Tibial nerve (tissue), 4 donors: Measurements from ENCODE around the gene IL1RAPL2. TPM values are rescaled to one million over a fixed set of nuclear protein-coding genes. Genes with fewer than 3 reads are reported as not detected.

Source experiments
- DNase-seq, 2 donors: peaks; one replicate each; pipeline ENCODE4 v3.0.0-alpha.2; 2019; ENCODE audit warnings: low spot score in 2 of 2
- H3K27ac ChIP-seq, 4 donors: fragments of 200-600 bp; sonication (generic) in 3 of 4; one replicate each; pipeline ENCODE4 v1.5.1; 2017 to 2019; ENCODE audit warnings: mild to moderate bottlenecking in 1 of 4
- H3K27me3 ChIP-seq, 2 donors: fragments of 200-600 bp; sonication (generic) in 1 of 2; one replicate each; pipeline versions ENCODE4 v1.5.1 to v1.6.0; 2017 to 2019
- H3K36me3 ChIP-seq, 3 donors: fragments of 200-600 bp; sonication (generic); one replicate each; pipeline ENCODE4 v1.5.1; 2018 to 2019
- H3K4me1 ChIP-seq, 4 donors: fragments of 200-600 bp; sonication (generic) in 3 of 4; one replicate each; pipeline ENCODE4 v1.5.1; 2017 to 2019
- H3K4me3 ChIP-seq, 4 donors: fragments of 200-600 bp; sonication (generic) in 3 of 4; one replicate each; pipeline ENCODE4 v1.5.1; 2017 to 2019; ENCODE audit warnings: mild to moderate bottlenecking in 1 of 4, moderate library complexity in 1 of 4
- H3K9me3 ChIP-seq, 4 donors: fragments of 200-600 bp; sonication (generic) in 3 of 4; one replicate each; pipeline ENCODE4 v1.5.1; 2017 to 2019
- EP300 ChIP-seq, 2 donors: sonication (generic); formaldehyde crosslinking; IDR thresholded peaks; one replicate each; pipeline ENCODE4 v1.6.1; 2017; ENCODE audit warnings: antibody characterized with exemption in 2 of 2, mild to moderate bottlenecking in 1 of 2
- POLR2A ChIP-seq, 2 donors: fragments of 450-650 bp; IDR thresholded peaks; one replicate each; pipeline ENCODE4 v1.6.1; 2017; ENCODE audit warnings: antibody characterized with exemption in 2 of 2, mild to moderate bottlenecking in 2 of 2, moderate library complexity in 2 of 2
- WGBS, 2 donors: methylation state at CpG; one replicate each; pipeline ENCODE4 v1.1.5; 2018; 5-methylcytosine and 5-hydroxymethylcytosine counted together
- total RNA-seq, 4 donors: library from RNA; depleted of rRNA; stranded (reverse); fragments of >200 nt; gene quantifications; one replicate each; pipeline ENCODE4 v1.1.0, GENCODE V29; 2016
- TF ChIP-seq, protein P1 (sequence below), 5 experiments: fragments of 200-600 bp in 3 of 5; fragments of 450-650 bp in 2 of 5; sonication (generic) in 3 of 5; IDR thresholded peaks; one replicate each; pipeline ENCODE4 v1.5.1; 2016 to 2019; ENCODE audit warnings: antibody characterized with exemption in 5 of 5, mild to moderate bottlenecking in 3 of 5, moderate library complexity in 2 of 5

IL1RAPL2 gene
- total RNA-seq, 4 donors from 2014 or later, result not detected

DNA sequence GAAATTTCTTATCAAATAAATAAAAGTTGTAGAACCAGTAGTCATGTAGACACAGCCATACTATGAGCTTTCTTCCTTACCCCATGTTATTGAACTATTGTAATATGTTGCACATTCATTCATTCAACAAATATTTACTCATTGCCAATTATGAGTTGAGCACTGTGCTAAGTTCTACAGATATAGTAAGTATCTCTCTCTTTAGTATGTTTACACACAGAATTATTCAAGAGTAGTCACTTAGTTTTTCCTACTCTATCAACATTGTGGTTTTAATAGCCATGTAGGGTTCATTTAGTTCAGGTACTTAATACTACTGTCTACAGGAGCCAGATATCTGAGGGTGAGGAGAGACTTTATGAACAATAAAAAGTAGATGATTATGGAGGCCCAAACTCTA is 568.3 kb downstream of the IL1RAPL2 start:
- Histone ChIP-seq H3K4me1 (no peaks in the 10 kb centered on the region), H3K4me3 (no peak overlapping the region), H3K36me3 (no peaks in the 10 kb centered on the region), H3K27me3 (peaks cover 0 to 15% of the 10 kb centered on the region in 2 donors), H3K9me3 (no peaks in the 10 kb centered on the region), H3K27ac (no peak overlapping the region)
- TF ChIP-seq EP300 (IDR thresholded peaks at IDR 0.05) (no peak), POLR2A (IDR thresholded peaks at IDR 0.05) (no peak)
- TF ChIP-seq, protein P1, sequence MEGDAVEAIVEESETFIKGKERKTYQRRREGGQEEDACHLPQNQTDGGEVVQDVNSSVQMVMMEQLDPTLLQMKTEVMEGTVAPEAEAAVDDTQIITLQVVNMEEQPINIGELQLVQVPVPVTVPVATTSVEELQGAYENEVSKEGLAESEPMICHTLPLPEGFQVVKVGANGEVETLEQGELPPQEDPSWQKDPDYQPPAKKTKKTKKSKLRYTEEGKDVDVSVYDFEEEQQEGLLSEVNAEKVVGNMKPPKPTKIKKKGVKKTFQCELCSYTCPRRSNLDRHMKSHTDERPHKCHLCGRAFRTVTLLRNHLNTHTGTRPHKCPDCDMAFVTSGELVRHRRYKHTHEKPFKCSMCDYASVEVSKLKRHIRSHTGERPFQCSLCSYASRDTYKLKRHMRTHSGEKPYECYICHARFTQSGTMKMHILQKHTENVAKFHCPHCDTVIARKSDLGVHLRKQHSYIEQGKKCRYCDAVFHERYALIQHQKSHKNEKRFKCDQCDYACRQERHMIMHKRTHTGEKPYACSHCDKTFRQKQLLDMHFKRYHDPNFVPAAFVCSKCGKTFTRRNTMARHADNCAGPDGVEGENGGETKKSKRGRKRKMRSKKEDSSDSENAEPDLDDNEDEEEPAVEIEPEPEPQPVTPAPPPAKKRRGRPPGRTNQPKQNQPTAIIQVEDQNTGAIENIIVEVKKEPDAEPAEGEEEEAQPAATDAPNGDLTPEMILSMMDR (IDR thresholded peaks at IDR 0.05), result no peak
- DNase-seq, result no peak

DNA sequence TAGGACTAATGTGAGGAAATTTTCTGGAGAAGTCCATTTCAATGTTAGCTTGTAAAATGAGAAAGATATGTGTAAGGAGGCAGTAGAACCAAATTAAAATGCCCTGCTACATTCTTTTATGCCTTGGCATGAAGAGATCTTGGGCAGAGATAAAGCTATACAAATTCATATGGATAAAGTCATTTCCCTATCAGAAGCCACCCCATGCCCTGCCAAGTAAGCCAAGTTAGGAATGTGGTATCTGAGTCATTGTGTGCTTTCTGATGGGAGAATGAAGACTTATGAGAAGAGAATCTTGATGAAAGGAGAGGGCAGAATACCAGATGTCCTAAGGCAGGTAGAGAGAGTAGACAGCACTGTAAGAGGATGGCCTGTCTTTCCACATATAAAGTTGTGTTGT is 570.8 kb downstream of the IL1RAPL2 start:
- Histone ChIP-seq H3K36me3 (no peaks in the 10 kb centered on the region), H3K9me3 (no peaks in the 10 kb centered on the region), H3K27me3 (peaks cover 0 to 11% of the 10 kb centered on the region in 2 donors), H3K4me1 (no peaks in the 10 kb centered on the region), H3K4me3 (no peak overlapping the region), H3K27ac (no peak overlapping the region)
- no peak for TF ChIP-seq POLR2A (IDR thresholded peaks at IDR 0.05)
- TF ChIP-seq EP300 (IDR thresholded peaks at IDR 0.05), result no peak
- TF ChIP-seq, protein P1 (IDR thresholded peaks at IDR 0.05), result no peak
- DNase-seq, result no peak

DNA sequence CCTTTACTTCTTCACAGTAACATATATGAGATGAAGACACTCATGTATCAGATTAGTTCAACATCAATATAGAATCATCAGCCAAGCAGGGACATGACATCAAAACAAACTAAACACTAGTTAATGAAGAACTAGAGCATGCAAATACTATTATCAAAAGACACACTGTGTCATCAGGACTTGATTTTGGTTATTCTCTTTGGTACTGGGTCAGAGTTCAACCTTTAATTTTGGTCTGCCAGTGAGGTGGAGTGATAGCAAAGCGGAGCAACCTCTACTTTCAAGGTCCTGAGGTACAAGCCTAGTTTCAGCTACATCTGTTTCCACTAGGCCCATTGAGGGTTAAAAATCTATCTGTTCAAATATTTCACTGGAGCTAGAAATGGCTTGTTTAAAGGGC is 584.0 kb downstream of the IL1RAPL2 start:
- Histone ChIP-seq H3K4me1 (no peaks in the 10 kb centered on the region), H3K27me3 (peaks cover 0 to 9% of the 10 kb centered on the region in 2 donors), H3K9me3 (no peaks in the 10 kb centered on the region), H3K36me3 (no peaks in the 10 kb centered on the region), H3K27ac (no peak overlapping the region), H3K4me3 (no peak overlapping the region)
- TF ChIP-seq POLR2A (IDR thresholded peaks at IDR 0.05), result no peak
- TF ChIP-seq, protein P1 (IDR thresholded peaks at IDR 0.05), result no peak
- TF ChIP-seq EP300 (IDR thresholded peaks at IDR 0.05), result no peak
- no peak for DNase-seq
- 87 to 92% methylated on average over 1 of the region's 1 CpG for WGBS, 2 donors

DNA sequence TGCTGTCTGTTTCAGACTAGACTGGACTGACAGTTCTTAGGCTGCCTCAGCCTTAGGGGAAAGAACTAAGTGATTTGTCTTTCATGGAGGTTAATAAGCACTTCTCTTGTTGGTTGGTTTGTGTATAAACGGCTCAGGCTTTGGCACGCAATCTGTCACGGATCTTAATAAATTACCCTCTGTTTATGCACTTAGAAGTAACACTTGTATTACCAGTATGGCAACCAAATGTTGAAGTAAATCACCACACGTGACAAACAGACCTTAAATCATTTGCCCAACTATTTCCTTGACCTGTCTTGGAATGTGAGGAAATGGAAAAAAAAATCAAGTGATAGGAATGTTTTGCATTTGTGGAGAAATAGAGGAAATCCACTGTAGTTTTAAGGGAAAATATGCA is 584.6 kb downstream of the IL1RAPL2 start:
- no peaks in the 10 kb centered on the region for H3K36me3 ChIP-seq
- 26 to 37% methylated on average over 4 of the region's 4 CpGs for WGBS, 2 donors
- no peaks in the 10 kb centered on the region for H3K9me3 ChIP-seq
- no peak overlapping the region for H3K27ac ChIP-seq
- H3K27me3 ChIP-seq, result peaks cover 0 to 9% of the 10 kb centered on the region in 2 donors
- DNase-seq, result no peak
- no peak overlapping the region for H3K4me3 ChIP-seq
- H3K4me1 ChIP-seq, result no peaks in the 10 kb centered on the region
- TF ChIP-seq EP300 (IDR thresholded peaks at IDR 0.05) (no peak), POLR2A (IDR thresholded peaks at IDR 0.05) (no peak)
- TF ChIP-seq, protein P1 (IDR thresholded peaks at IDR 0.05), result no peak

DNA sequence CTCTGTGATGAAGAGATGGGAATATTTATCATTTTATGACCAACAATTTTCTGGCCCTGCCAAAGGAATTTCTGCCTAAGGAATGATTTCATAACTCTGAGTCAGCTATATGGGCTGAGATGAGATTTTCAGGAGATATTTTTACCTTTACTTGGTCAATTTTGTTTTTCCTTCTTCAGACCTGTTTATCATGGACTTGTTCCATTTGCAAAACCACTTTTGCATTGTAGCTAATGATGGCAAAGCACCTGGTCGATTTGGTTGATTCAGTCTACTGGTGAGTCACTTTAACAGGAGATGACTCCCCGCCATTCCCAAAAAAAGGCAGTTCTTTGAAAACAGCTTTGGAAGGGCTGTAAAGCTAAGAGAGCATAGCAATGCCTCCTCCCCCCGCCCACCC is 601.2 kb downstream of the IL1RAPL2 start:
- Histone ChIP-seq H3K27ac (no peak overlapping the region), H3K4me3 (no peak overlapping the region), H3K9me3 (no peaks in the 10 kb centered on the region), H3K36me3 (no peaks in the 10 kb centered on the region), H3K4me1 (no peaks in the 10 kb centered on the region), H3K27me3 (peaks cover 0 to 5% of the 10 kb centered on the region in 2 donors)
- WGBS, 2 donors, result 64 to 85% methylated on average over 3 of the region's 3 CpGs
- no peak for DNase-seq
- no peak for TF ChIP-seq POLR2A (IDR thresholded peaks at IDR 0.05)
- no peak for TF ChIP-seq EP300 (IDR thresholded peaks at IDR 0.05)
- TF ChIP-seq, protein P1 (IDR thresholded peaks at IDR 0.05), result no peak
